Adrenal gland (tissue), 12 donors: ENCODE results near the gene GPR161. TPM values are rescaled to one million over a fixed set of nuclear protein-coding genes. Genes with fewer than 3 reads are reported as not detected.
A peak's percentile ranks its signal among the peaks of the same experiment; 100 is the strongest.

ENCODE experiments used
- DNase-seq, 7 donors: peaks; one replicate each; pipeline ENCODE4 v3.0.0-alpha.2; 2019 to 2020
- H3K27ac ChIP-seq, 5 donors: fragments of 200-600 bp; sonication (generic) in 4 of 5; 1 replicate in 3 of 5; 2 replicates in 2 of 5; pipeline versions ENCODE4 v1.5.1 to v1.8.0; 2016 to 2020; ENCODE audit warnings: mild to moderate bottlenecking in 1 of 5
- H3K27me3 ChIP-seq: fragments of 200-600 bp; 2 replicates; pipeline ENCODE4 v1.8.0; 2021
- H3K36me3 ChIP-seq, 2 donors: fragments of 200-600 bp; replicated peaks in 1 of 2; 1 replicate in 1 of 2; 2 replicates in 1 of 2; pipeline versions ENCODE4 v1.5.1 to v1.8.0; 2018 to 2022
- H3K4me1 ChIP-seq, 2 donors: fragments of 200-600 bp; replicated peaks in 1 of 2; 1 replicate in 1 of 2; 2 replicates in 1 of 2; pipeline versions ENCODE4 v1.5.1 to v1.8.0; 2018 to 2021
- H3K4me3 ChIP-seq, 4 donors: fragments of 200-600 bp; sonication (generic) in 3 of 4; one replicate each; pipeline ENCODE4 v1.5.1; 2016 to 2018
- H3K9me3 ChIP-seq, 3 donors: fragments of 200-600 bp; sonication (generic) in 1 of 3; replicated peaks in 1 of 3; 1 replicate in 2 of 3; 2 replicates in 1 of 3; pipeline versions ENCODE4 v1.5.1 to v1.8.0; 2016 to 2021
- POLR2A ChIP-seq, 2 donors: fragments of 450-650 bp; IDR thresholded peaks; one replicate each; pipeline ENCODE4 v1.6.1; 2017; ENCODE audit warnings: antibody characterized with exemption in 2 of 2, mild to moderate bottlenecking in 2 of 2, moderate library complexity in 1 of 2
- WGBS, 4 donors: extraction: QIAGEN DNeasy Blood & Tissue Kit in 2 of 4; methylation state at CpG; one replicate each; pipeline versions ENCODE4 v1.1.5 to v1.1.7; 2013 to 2017; 5-methylcytosine and 5-hydroxymethylcytosine counted together
- intact Hi-C, 2 donors: fragments of 100-400 bp; cut with DNase I; formaldehyde crosslinking; loops; one replicate each; pipeline versions ENCODE4 v1.14.1 to v1.15.0; 2022 to 2023
- polyA plus RNA-seq, 3 donors: library from polyadenylated mRNA; stranded (reverse); fragments of 200-250 nt in 2 of 3; fragments of 350-450 nt in 1 of 3; fragmentation: Illumina TruSeq in 1 of 3; extraction: RNeasy Lipid Tissue Mini Kit (QIAGEN cat#74804) in 1 of 3; gene quantifications; one replicate each; pipeline ENCODE4 v1.2.3, GENCODE V29; 2013 to 2014
- total RNA-seq, 9 donors: library from RNA; depleted of rRNA in 4 of 9; stranded (reverse); fragments of >200 nt in 4 of 9; fragments of 120-200 nt in 1 of 9; fragmentation: NEBNext Ultra II Directional in 1 of 9; extraction: Animal tissue kit (Norgen Biotek cat#: 25700) in 1 of 9; gene quantifications; one replicate each; pipeline versions ENCODE4 v1.1.0 to v1.2.4, GENCODE V29; 2013 to 2023
- TF ChIP-seq, protein P1 (sequence below), 6 experiments: fragments of 450-650 bp in 4 of 6; fragments of 200-600 bp in 2 of 6; sonication (generic) in 1 of 6; IDR thresholded peaks; 1 replicate in 5 of 6; 2 replicates in 1 of 6; pipeline versions ENCODE4 v1.5.1 to v1.8.0; 2016 to 2021; ENCODE audit warnings: antibody characterized with exemption in 6 of 6, mild to moderate bottlenecking in 2 of 6, moderate library complexity in 1 of 6
- donor health status: healthy with polysubstance abuse.
- donor health status: Bipolar disorder and iron deficiency.
- donor health status: DM: yes; HTN: yes; CAD: no.
- donor health status: DM: no; HTN: no; CAD: no.
- donor health status: DM: no; HTN: no; CAD: no.
- donor health status: DM: yes; HTN: yes; CAD: no.

The GPR161 gene
- total and polyA plus RNA-seq, 12 donors, result 0.75 to 4.8 (median 2.9) TPM

DNA sequence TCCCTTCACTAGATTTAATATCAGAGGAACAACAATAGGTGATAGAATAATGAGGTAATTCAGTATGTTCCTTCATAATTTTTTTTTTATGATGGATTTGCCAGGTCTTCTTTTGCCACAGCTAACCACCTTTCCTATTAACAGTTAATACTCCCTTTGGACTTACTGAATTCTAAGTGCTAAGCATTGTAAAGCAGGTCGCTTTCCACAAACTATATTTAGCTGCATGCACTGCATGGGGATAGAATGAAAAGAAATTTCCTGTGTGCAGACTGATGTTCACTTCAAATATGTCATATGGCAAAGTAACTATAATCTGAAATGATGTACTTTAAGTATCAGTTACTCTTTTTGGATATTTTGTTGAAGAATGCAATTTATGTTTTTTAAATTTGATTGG lies 85.8 kb downstream of the GPR161 start:
- DNase-seq, result no peak
- no peak for TF ChIP-seq POLR2A (IDR thresholded peaks at IDR 0.05)
- TF ChIP-seq, protein P1, sequence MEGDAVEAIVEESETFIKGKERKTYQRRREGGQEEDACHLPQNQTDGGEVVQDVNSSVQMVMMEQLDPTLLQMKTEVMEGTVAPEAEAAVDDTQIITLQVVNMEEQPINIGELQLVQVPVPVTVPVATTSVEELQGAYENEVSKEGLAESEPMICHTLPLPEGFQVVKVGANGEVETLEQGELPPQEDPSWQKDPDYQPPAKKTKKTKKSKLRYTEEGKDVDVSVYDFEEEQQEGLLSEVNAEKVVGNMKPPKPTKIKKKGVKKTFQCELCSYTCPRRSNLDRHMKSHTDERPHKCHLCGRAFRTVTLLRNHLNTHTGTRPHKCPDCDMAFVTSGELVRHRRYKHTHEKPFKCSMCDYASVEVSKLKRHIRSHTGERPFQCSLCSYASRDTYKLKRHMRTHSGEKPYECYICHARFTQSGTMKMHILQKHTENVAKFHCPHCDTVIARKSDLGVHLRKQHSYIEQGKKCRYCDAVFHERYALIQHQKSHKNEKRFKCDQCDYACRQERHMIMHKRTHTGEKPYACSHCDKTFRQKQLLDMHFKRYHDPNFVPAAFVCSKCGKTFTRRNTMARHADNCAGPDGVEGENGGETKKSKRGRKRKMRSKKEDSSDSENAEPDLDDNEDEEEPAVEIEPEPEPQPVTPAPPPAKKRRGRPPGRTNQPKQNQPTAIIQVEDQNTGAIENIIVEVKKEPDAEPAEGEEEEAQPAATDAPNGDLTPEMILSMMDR (IDR thresholded peaks at IDR 0.05), result no peak
- no peak overlapping the region for H3K4me3 ChIP-seq
- H3K4me1 ChIP-seq, result peaks cover 0 to 22% of the 10 kb centered on the region in 2 donors
- 79 to 91% (median 89%) methylated on average over 1 of the region's 1 CpG for WGBS, 4 donors
- intact Hi-C loops, result no loop called here
- H3K9me3 ChIP-seq, result no peaks in the 10 kb centered on the region
- H3K27ac ChIP-seq, result no peak overlapping the region
- H3K27me3 ChIP-seq, result no peaks in the 10 kb centered on the region
- no peaks in the 10 kb centered on the region for H3K36me3 ChIP-seq

DNA sequence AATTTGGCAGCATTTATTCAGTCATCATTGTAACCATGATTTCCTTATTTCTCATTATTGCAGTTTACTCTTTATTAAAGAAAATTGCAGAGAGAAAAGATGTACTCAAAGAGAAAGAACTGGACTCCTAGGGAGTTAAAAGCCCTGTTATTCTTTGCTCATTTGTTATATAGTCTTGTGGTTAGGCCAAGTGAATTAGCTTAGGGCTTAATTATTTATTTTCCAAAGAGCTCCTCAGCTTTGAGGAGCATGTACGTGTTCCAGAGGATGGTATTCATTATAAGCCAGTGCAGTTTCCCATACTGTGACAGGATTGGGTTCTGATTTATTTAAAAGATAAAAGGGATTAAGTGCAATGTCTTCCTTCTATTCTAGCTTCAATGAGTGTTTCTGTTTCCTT lies 86.4 kb downstream of the GPR161 start:
- Histone ChIP-seq H3K4me3 (no peak overlapping the region), H3K4me1 (peaks cover 0 to 28% of the 10 kb centered on the region in 2 donors), H3K27me3 (no peaks in the 10 kb centered on the region), H3K36me3 (no peaks in the 10 kb centered on the region), H3K9me3 (no peaks in the 10 kb centered on the region), H3K27ac (no peak overlapping the region)
- no peak for TF ChIP-seq POLR2A (IDR thresholded peaks at IDR 0.05)
- TF ChIP-seq, protein P1 (IDR thresholded peaks at IDR 0.05), result no peak
- WGBS, 4 donors, result 79 to 92% (median 85%) methylated on average over 1 of the region's 1 CpG
- intact Hi-C loops, result no loop called here
- DNase-seq, result no peak

DNA sequence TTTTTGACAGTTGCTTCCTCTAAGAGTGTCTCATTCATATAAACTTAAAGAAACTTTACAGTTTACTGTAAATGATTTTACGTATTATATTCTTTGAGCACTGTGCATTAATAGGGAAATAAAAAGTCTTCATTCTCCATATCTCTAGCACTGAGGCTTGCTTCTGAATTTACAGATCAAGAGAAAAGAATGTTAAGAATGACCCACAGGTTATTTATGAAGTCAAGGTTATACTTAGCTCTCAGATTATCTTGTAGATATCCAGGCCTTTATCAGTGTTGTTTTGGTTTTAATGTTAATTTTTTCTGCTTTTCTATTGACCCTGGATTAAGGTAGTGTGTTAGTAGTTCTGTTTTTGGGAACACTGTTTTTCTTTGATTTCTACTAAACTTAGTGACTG lies 91.4 kb downstream of the GPR161 start:
- TF ChIP-seq POLR2A (IDR thresholded peaks at IDR 0.05), result no peak
- TF ChIP-seq, protein P1 (IDR thresholded peaks at IDR 0.05), result no peak
- Histone ChIP-seq H3K4me3 (no peak overlapping the region), H3K27ac (peak overlapping the region in 1 of 5 donors; percentile 23), H3K9me3 (no peaks in the 10 kb centered on the region), H3K36me3 (peaks cover 0 to 11% of the 10 kb centered on the region in 2 donors), H3K27me3 (no peaks in the 10 kb centered on the region), H3K4me1 (peaks cover 0 to 28% of the 10 kb centered on the region in 2 donors)
- 54 to 66% (median 63%) methylated on average over 1 of the region's 1 CpG for WGBS, 4 donors
- no peak for DNase-seq
- intact Hi-C loops, result no loop called here

DNA sequence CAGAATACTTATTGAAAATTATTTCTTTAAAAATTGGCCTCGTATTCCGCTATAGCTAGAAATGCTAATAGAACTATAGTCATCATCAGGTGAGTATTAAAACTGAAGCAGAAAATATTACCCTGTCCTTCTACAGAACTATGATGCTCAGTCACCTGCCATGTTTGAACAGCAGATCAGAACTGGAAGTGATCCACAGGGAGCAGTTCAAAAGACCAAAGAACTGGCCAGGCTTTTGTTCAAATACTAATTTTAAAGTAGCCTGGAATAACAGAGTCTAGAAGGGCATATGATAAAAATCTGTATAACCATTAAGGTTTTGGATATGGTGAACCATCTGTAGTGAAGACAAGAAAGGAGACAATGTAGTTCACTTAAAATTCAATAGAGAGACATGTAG lies 94.4 kb downstream of the GPR161 start:
- TF ChIP-seq, protein P1 (IDR thresholded peaks at IDR 0.05), result no peak
- TF ChIP-seq POLR2A (IDR thresholded peaks at IDR 0.05), result no peak
- Histone ChIP-seq H3K9me3 (no peaks in the 10 kb centered on the region), H3K4me1 (peaks cover 0 to 36% of the 10 kb centered on the region in 2 donors), H3K36me3 (peaks cover 0 to 11% of the 10 kb centered on the region in 2 donors), H3K27me3 (no peaks in the 10 kb centered on the region), H3K4me3 (no peak overlapping the region), H3K27ac (no peak overlapping the region)
- intact Hi-C loops, result no loop called here
- DNase-seq, result no peak
- WGBS, 4 donors, result 95 to 99% (median 96%) methylated on average over 2 of the region's 2 CpGs
